CD4-positive, alpha-beta T cell treated with Interferon alpha-2 for 1 hour (primary cell): ENCODE results near the gene OR6V1.
"Not testable (repeated sequence)": the region's sequence is repeated elsewhere in the genome, so short reads cannot be mapped to it uniquely, and the experiment has no call there.

Experiments
- DNase-seq, 2 donors: peaks; one replicate each; pipeline ENCODE4 v3.0.0-alpha.2; 2020 to 2022

Gene OR6V1

GRCh38 chr7:143046426-143046851, 5.7 kb upstream of the OR6V1 start:
- DNase-seq: no peak

- DNase-seq: no peak
Observed at GRCh38 chr7:143047326-143047725, 4.8 kb upstream of the OR6V1 start.

- no peak for DNase-seq
Observed at GRCh38 chr7:143048827-143049226, 3.3 kb upstream of the OR6V1 start.

- DNase-seq: no peak
Observed at GRCh38 chr7:143049362-143049761, 2.8 kb upstream of the OR6V1 start.

- DNase-seq: no peak
Observed at GRCh38 chr7:143050931-143051330, 1.2 kb upstream of the OR6V1 start.

- DNase-seq: no peak
Observed at GRCh38 chr7:143054621-143055020, 2.5 kb downstream of the OR6V1 start.

GRCh38 chr7:143055754-143056153, 3.6 kb downstream of the OR6V1 start:
- DNase-seq: no peak

GRCh38 chr7:143063741-143064140, 11.6 kb downstream of the OR6V1 start:
- DNase-seq: no peak

- no peak for DNase-seq
Observed at GRCh38 chr7:143068446-143068845, 16.3 kb downstream of the OR6V1 start.

- no peak for DNase-seq
Observed at GRCh38 chr7:143069912-143070500, 17.9 kb downstream of the OR6V1 start.

GRCh38 chr7:143073556-143073955, 21.4 kb downstream of the OR6V1 start:
- DNase-seq: no peak

GRCh38 chr7:143074141-143074540, 22.0 kb downstream of the OR6V1 start:
- no peak for DNase-seq

- peak in 1 of 2 donors; percentile 26 for DNase-seq
Observed at GRCh38 chr7:143085109-143085508, 33.0 kb downstream of the OR6V1 start.

GRCh38 chr7:143085610-143086009, 33.5 kb downstream of the OR6V1 start:
- not testable (repeated sequence) for DNase-seq

GRCh38 chr7:143088549-143089231, 36.5 kb downstream of the OR6V1 start:
- not testable (repeated sequence) for DNase-seq

GRCh38 chr7:143096146-143096545, 44.0 kb downstream of the OR6V1 start:
- no peak for DNase-seq

GRCh38 chr7:143099579-143099978, 47.4 kb downstream of the OR6V1 start:
- not testable (repeated sequence) for DNase-seq
